IPS DF 6.9 (cell line): ENCODE results near the gene ADAM21.
"Not testable (repeated sequence)": the region's sequence is repeated elsewhere in the genome, so short reads cannot be mapped to it uniquely, and the experiment has no call there.

Source experiments
- DNase-seq: peaks from one replicate; pipeline ENCODE4 v3.0.0-alpha.2; 2013; ENCODE audit warnings: low read depth, low spot score
- H3K27ac ChIP-seq: one replicate; pipeline ENCODE4 v1.5.1; 2013; ENCODE audit warnings: low read length, control low read depth
- H3K27me3 ChIP-seq: 2 replicates; pipeline ENCODE4 v1.6.1; 2013; ENCODE audit warnings: mild to moderate bottlenecking, low read length; ENCODE audit not compliant: control insufficient read depth, insufficient read depth
- H3K36me3 ChIP-seq: 2 replicates; pipeline ENCODE4 v1.6.1; 2013; ENCODE audit warnings: low read length; ENCODE audit not compliant: control insufficient read depth, insufficient read depth
- H3K4me1 ChIP-seq: 2 replicates; pipeline ENCODE4 v1.6.1; 2013; ENCODE audit warnings: low read length; ENCODE audit not compliant: control insufficient read depth, insufficient read depth
- H3K4me3 ChIP-seq: 2 replicates; pipeline ENCODE4 v1.5.1; 2013; ENCODE audit warnings: mild to moderate bottlenecking, low read length
- H3K9me3 ChIP-seq: 2 replicates; pipeline ENCODE4 v1.6.1; 2013; ENCODE audit warnings: low read length, inconsistent platforms; ENCODE audit not compliant: control insufficient read depth, insufficient read depth
- WGBS: extraction: QIAGEN DNeasy Blood & Tissue Kit; methylation state at CpG from one replicate; pipeline ENCODE4 v1.1.7; 2013; ENCODE audit warnings: mixed read lengths, missing lambda C conversion rate; ENCODE audit not compliant: insufficient read length, insufficient coverage; 5-methylcytosine and 5-hydroxymethylcytosine counted together

ADAM21 gene

GRCh38 chr14:70436867-70437266, 15.1 kb upstream of the ADAM21 start:
- H3K27me3 ChIP-seq, result no peaks in the 10 kb centered on the region
- H3K9me3 ChIP-seq, result peaks cover 3% of the 10 kb centered on the region; the same call in 1 of the 2 replicates
- no peak overlapping the region for H3K4me3 ChIP-seq
- WGBS, result no CpG with 5 or more reads among the region's 4 CpGs
- H3K36me3 ChIP-seq, result no peaks in the 10 kb centered on the region
- no peaks in the 10 kb centered on the region for H3K4me1 ChIP-seq
- no peak overlapping the region for H3K27ac ChIP-seq
- no peak for DNase-seq

- H3K9me3 ChIP-seq, result peaks cover 9% of the 10 kb centered on the region
- H3K4me1 ChIP-seq, result no peaks in the 10 kb centered on the region
- H3K27me3 ChIP-seq, result no peaks in the 10 kb centered on the region
- H3K4me3 ChIP-seq, result no peak overlapping the region
- no CpG with 5 or more reads among the region's 3 CpGs for WGBS
- no peak overlapping the region for H3K27ac ChIP-seq
- no peak for DNase-seq
- H3K36me3 ChIP-seq, result no peaks in the 10 kb centered on the region
These were observed 10.3 kb upstream of the ADAM21 start for GRCh38 chr14:70441641-70442040.

DNA sequence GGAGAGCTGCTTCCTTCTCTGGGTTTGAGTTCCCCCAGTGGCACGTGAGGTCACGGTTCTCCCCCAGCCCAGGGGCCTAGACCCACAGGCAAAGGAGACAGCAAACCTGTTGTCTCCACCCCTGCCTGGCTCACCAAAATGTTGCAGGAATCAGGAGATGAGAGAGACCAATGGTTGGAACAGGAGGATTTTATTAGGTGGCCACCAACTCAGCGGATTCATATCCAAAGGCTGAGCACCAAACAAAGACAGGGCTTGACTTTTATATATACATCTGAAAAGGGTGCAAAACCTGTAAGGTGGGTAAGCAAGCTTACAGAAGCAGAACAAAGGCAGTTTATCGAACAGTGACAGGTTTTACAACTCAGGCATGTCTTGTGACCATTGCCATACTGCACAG, 9.2 kb upstream of the ADAM21 start:
- Histone ChIP-seq H3K9me3 (peaks cover 9% of the 10 kb centered on the region), H3K4me3 (no peak overlapping the region), H3K27me3 (no peaks in the 10 kb centered on the region), H3K27ac (no peak overlapping the region), H3K4me1 (no peaks in the 10 kb centered on the region), H3K36me3 (no peaks in the 10 kb centered on the region)
- WGBS, result no CpG with 5 or more reads among the region's 4 CpGs
- DNase-seq, result no peak

GRCh38 chr14:70448633-70449340, 3.2 kb upstream of the ADAM21 start:
- DNase-seq, result no peak
- no CpG with 5 or more reads among the region's 4 CpGs for WGBS
- no peak overlapping the region for H3K27ac ChIP-seq
- H3K27me3 ChIP-seq, result no peaks in the 10 kb centered on the region
- no peaks in the 10 kb centered on the region for H3K36me3 ChIP-seq
- no peak overlapping the region for H3K4me3 ChIP-seq
- peaks cover 7% of the 10 kb centered on the region for H3K9me3 ChIP-seq
- H3K4me1 ChIP-seq, result no peaks in the 10 kb centered on the region

DNA sequence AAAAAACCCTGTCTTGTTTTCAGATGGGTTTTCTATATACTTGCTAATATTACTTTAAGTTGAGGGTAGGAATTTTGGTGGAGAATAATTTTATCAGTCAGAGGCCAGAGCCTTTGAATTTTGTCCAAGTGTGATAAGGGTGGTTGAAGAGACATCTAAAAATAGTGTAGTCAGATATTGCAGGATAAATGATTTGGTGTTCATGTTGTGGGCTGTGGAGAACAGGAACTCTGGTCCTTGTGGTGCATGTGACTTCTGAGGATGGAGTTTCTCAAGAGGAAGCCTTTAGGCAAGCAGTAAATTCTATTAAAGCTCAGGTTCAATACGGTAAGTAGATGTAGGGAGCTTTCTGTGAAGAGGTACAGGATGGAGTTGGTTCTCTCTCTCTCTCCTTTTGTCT, 2.8 kb downstream of the ADAM21 start:
- no peak overlapping the region for H3K4me3 ChIP-seq
- no peaks in the 10 kb centered on the region for H3K27me3 ChIP-seq
- DNase-seq, result no peak
- H3K4me1 ChIP-seq, result no peaks in the 10 kb centered on the region
- no peak overlapping the region for H3K27ac ChIP-seq
- no peaks in the 10 kb centered on the region for H3K36me3 ChIP-seq
- no CpG with 5 or more reads among the region's 1 CpG for WGBS
- no peaks in the 10 kb centered on the region for H3K9me3 ChIP-seq

DNA sequence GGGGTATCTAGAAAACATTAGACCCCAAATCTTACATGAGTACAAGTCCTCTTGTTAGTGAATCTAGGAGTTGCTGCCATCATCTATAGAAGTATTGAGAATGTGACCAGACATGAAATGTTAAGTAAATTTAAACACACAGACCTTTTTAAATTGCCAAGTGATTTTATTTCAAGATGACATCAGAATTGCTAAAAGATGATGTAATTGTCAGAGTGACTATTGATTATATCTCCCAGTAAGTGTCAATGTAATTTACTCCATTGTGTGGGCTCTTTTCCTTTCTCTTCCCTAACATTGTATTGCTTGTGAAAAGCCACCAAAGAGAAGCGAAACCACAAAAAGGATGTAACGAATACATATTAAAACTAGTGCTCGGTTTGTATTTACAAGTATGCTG, 16.8 kb downstream of the ADAM21 start:
- Histone ChIP-seq H3K4me3 (no peak overlapping the region), H3K27me3 (no peaks in the 10 kb centered on the region), H3K4me1 (peaks cover 2% of the 10 kb centered on the region; the same call in 1 of the 2 replicates), H3K27ac (no peak overlapping the region), H3K36me3 (no peaks in the 10 kb centered on the region), H3K9me3 (no peaks in the 10 kb centered on the region)
- no CpG with 5 or more reads among the region's 3 CpGs for WGBS
- DNase-seq, result no peak

DNA sequence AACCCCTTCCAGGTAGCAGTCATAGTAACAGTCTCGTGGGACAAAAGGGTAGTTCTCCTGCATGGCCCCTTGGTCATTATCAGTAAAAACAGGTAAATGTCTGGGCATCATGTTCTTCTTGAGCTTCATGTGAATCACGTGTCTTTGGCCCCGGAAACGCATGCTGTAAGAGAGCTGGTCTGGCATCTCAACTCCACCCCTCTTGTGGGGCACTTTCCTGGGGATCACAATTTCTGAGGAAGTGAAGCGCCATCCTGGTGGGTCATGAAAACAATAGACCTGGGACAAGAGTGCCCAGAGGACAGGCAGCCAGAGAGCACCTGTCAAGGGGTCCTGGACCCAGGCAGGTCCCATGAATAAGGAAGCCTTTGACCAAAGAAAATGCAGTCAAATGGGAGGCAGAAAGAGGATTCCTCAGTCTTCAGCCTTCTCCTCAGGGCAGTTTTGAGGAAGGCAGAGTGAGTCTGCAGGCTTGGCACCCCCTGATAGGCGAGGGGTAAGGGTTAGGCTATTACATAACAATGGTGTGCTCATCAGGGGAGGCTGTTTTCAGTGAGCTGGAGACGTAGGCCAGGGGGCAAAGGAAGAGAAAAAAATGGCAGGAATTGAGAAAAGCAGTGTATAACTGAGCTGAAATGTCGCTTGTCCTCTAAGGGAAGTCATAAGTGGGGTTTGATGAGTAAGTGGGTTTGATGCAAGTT, 19.0 kb downstream of the ADAM21 start:
- H3K9me3 ChIP-seq, H3K4me3 ChIP-seq, H3K36me3 ChIP-seq, H3K4me1 ChIP-seq, H3K27ac ChIP-seq, H3K27me3 ChIP-seq, DNase-seq: not testable (repeated sequence)
- WGBS, result no CpG with 5 or more reads among the region's 8 CpGs

GRCh38 chr14:70472253-70473159, 20.5 kb downstream of the ADAM21 start:
- WGBS, result no CpG with 5 or more reads among the region's 4 CpGs
- no peak for DNase-seq
- Histone ChIP-seq H3K4me3 (no peak overlapping the region), H3K9me3 (no peaks in the 10 kb centered on the region), H3K36me3 (no peaks in the 10 kb centered on the region), H3K4me1 (peaks cover 2% of the 10 kb centered on the region; the same call in 1 of the 2 replicates), H3K27me3 (no peaks in the 10 kb centered on the region), H3K27ac (no peak overlapping the region)

DNA sequence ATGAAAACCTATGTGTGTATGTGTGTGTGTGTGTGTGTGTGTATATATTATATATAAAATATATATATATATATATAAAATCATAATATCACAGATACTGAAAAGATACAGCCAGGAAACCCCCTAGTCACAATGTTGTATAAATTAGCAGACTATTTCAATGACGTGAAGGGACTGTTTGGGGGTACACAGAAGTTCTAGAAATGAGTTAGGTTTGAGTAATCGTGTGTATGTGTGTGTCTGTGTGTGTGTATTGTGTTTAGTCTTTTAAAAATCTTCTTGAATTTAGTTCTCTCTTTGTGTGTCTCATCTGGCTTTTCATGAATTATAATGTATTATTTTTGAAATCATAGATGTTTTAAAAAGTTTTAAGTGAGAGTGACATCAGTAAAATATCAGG, 21.9 kb downstream of the ADAM21 start:
- H3K4me3 ChIP-seq, result no peak overlapping the region
- no peak for DNase-seq
- peaks cover 2% of the 10 kb centered on the region; the same call in 1 of the 2 replicates for H3K4me1 ChIP-seq
- no peaks in the 10 kb centered on the region for H3K36me3 ChIP-seq
- no peaks in the 10 kb centered on the region for H3K9me3 ChIP-seq
- no peaks in the 10 kb centered on the region for H3K27me3 ChIP-seq
- WGBS, result 100% methylated on average over 1 of the region's 2 CpGs
- H3K27ac ChIP-seq, result no peak overlapping the region

- not testable (repeated sequence) for DNase-seq, H3K9me3 ChIP-seq, H3K36me3 ChIP-seq, H3K27ac ChIP-seq, H3K27me3 ChIP-seq, H3K4me3 ChIP-seq, H3K4me1 ChIP-seq
- WGBS, result no CpG with 5 or more reads among the region's 13 CpGs
These were observed 23.5 kb downstream of the ADAM21 start for GRCh38 chr14:70475459-70475858.
